Epithelial cell of proximal tubule (primary cell): Measurements from ENCODE around the gene MLYCD. TPM values are rescaled to one million over a fixed set of nuclear protein-coding genes. Genes with fewer than 3 reads are reported as not detected.

Experiments
- DNase-seq: peaks from one replicate; pipeline ENCODE4 v3.0.0-alpha.2; 2011; ENCODE audit warnings: low read depth
- H3K4me3 ChIP-seq: 2 replicates; pipeline ENCODE4 v1.5.1; 2011; ENCODE audit warnings: low read depth, mild to moderate bottlenecking, low read length
- total RNA-seq: library from RNA; depleted of rRNA; stranded (reverse); fragments of >200 nt; gene quantifications from 2 replicates; pipeline ENCODE4 v1.2.3, GENCODE V29; 2015
- TF ChIP-seq, protein P1 (sequence below): conservative IDR thresholded peaks from 2 replicates; pipeline ENCODE4 v1.5.1; 2012; ENCODE audit warnings: low read depth, mild to moderate bottlenecking, low read length

Gene MLYCD
- total RNA-seq, 1 donor from 2014 or later = 2.9 TPM

- no peak for DNase-seq
- no peak overlapping the region for H3K4me3 ChIP-seq
- TF ChIP-seq, protein P1, sequence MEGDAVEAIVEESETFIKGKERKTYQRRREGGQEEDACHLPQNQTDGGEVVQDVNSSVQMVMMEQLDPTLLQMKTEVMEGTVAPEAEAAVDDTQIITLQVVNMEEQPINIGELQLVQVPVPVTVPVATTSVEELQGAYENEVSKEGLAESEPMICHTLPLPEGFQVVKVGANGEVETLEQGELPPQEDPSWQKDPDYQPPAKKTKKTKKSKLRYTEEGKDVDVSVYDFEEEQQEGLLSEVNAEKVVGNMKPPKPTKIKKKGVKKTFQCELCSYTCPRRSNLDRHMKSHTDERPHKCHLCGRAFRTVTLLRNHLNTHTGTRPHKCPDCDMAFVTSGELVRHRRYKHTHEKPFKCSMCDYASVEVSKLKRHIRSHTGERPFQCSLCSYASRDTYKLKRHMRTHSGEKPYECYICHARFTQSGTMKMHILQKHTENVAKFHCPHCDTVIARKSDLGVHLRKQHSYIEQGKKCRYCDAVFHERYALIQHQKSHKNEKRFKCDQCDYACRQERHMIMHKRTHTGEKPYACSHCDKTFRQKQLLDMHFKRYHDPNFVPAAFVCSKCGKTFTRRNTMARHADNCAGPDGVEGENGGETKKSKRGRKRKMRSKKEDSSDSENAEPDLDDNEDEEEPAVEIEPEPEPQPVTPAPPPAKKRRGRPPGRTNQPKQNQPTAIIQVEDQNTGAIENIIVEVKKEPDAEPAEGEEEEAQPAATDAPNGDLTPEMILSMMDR = no peak
Observed at GRCh38 chr16:83967091-83967490, 68.2 kb downstream of the MLYCD start.

- no peak within 1 kb of the TSS for H3K4me3 ChIP-seq
- no peak for DNase-seq
- TF ChIP-seq, protein P1 = peak; percentile 47
Observed at GRCh38 chr16:83967838-83968305, 69.0 kb downstream of the MLYCD start, which contains the start of gene NECAB2. Gene NECAB2 (plus strand): TSS chr16:83968244. CDS start chr16:83968649, 405 bp downstream.

DNA sequence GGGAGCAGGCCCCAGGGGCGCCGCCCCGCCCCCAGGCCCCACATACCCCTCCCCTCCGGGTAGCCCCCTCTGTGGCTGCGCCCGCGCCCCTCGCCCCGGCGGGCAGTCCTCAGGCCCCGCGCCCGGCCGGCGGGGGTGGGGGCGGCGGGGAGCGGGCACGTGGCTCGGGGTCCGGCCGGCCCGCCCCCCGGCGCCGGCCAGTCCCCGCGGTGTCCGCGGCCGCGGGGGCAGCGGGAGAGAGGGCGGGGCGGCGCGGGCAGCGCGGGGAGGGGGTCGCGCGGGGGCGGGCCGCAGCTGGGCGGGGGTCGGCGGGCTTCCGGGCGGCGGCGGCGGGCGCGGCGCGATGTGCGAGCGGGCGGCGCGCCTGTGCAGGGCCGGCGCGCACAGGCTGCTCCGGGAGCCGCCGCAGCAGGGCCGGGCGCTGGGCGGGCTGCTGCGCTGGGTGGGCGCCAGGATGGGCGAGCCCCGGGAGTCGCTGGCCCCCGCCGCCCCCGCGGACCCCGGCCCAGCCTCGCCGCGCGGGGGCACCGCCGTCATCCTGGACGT, 69.5 kb downstream of the MLYCD start:
- no peak overlapping the region for H3K4me3 ChIP-seq
- no peak for DNase-seq
- TF ChIP-seq, protein P1 = no peak

GRCh38 chr16:83968891-83969649, 70.2 kb downstream of the MLYCD start:
- TF ChIP-seq, protein P1 = no peak
- H3K4me3 ChIP-seq = no peak overlapping the region

GRCh38 chr16:83969771-83970429, 71.0 kb downstream of the MLYCD start:
- TF ChIP-seq, protein P1 = no peak
- no peak for DNase-seq
- H3K4me3 ChIP-seq = no peak overlapping the region

More at GRCh38 chr16:83968891-83969649, 70.2 kb downstream of the MLYCD start:
- DNase-seq = no peak

DNA sequence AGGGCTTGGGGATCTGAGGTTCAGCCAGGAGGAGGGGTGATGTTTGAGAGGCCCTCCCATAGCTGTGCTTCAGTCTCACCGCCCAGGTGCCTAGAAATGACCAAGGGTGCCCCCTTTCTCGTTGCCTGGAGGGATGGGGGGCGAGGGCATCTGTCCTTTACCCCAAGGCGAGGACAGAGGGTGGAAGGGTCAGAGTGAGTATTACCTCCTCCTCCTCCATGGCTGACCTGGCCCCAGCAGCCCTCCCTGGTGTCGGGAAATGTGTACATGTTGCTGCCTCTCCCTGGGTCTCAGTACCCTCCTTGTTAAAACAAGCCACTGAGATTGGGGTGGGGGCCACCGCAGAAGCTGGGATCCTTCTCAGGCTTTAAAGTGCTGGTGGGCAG, 71.5 kb downstream of the MLYCD start:
- no peak overlapping the region for H3K4me3 ChIP-seq
- TF ChIP-seq, protein P1 = no peak
- DNase-seq = no peak
